Mesenchymal stem cell (in vitro differentiated cells and primary cell): ENCODE data around the gene RBM4.

Experiments used
- DNase-seq: peaks from one replicate; pipeline ENCODE4 v3.0.0-alpha.2; 2013
- H2AFZ ChIP-seq: one replicate; pipeline ENCODE4 v1.6.1; 2013; ENCODE audit warnings: low read depth, mild to moderate bottlenecking, control low read depth, inconsistent platforms, low read length, moderate library complexity
- H2AK5ac ChIP-seq: 2 replicates; pipeline ENCODE4 v1.6.1; 2013; ENCODE audit warnings: low read length, moderate library complexity, mild to moderate bottlenecking, inconsistent platforms; ENCODE audit not compliant: severe bottlenecking
- H2BK120ac ChIP-seq: one replicate; pipeline ENCODE4 v1.6.1; 2013; ENCODE audit warnings: low read depth, mild to moderate bottlenecking, inconsistent platforms, low read length, moderate library complexity
- H2BK12ac ChIP-seq, 2 experiments: one replicate each; pipeline ENCODE4 v1.6.1; 2013; ENCODE audit warnings: inconsistent platforms in 2 of 2, low read length in 2 of 2, mild to moderate bottlenecking in 2 of 2, moderate library complexity in 2 of 2, control low read depth in 1 of 2
- H2BK15ac ChIP-seq: one replicate; pipeline ENCODE4 v1.6.1; 2013; ENCODE audit warnings: mild to moderate bottlenecking, low read depth, inconsistent platforms; ENCODE audit not compliant: poor library complexity, severe bottlenecking
- H2BK5ac ChIP-seq: 2 replicates; pipeline ENCODE4 v1.6.1; 2013; ENCODE audit warnings: low read depth, mild to moderate bottlenecking, low read length, control low read depth, inconsistent platforms; ENCODE audit not compliant: poor library complexity, severe bottlenecking
- H3K14ac ChIP-seq, 2 experiments: one replicate each; pipeline ENCODE4 v1.6.1; 2013; ENCODE audit warnings: inconsistent platforms in 2 of 2, low read length in 2 of 2, control low read depth in 1 of 2, mild to moderate bottlenecking in 1 of 2, moderate library complexity in 1 of 2
- H3K18ac ChIP-seq, 2 experiments: one replicate each; pipeline ENCODE4 v1.6.1; 2013; ENCODE audit warnings: inconsistent platforms in 2 of 2, low read length in 2 of 2, control low read depth in 1 of 2, low read depth in 1 of 2, mild to moderate bottlenecking in 1 of 2
- H3K23ac ChIP-seq, 2 experiments: one replicate each; pipeline ENCODE4 v1.6.1; 2013; ENCODE audit warnings: inconsistent platforms in 2 of 2, low read length in 2 of 2, mild to moderate bottlenecking in 2 of 2, moderate library complexity in 2 of 2, control low read depth in 1 of 2
- H3K27ac ChIP-seq: 2 replicates; pipeline ENCODE4 v1.5.1; 2013; ENCODE audit warnings: mild to moderate bottlenecking, moderate library complexity, low read length, control low read depth, inconsistent platforms; ENCODE audit not compliant: poor library complexity, severe bottlenecking
- H3K27me3 ChIP-seq, 2 experiments: 2 replicates each; pipeline versions ENCODE4 v1.6.1 to v1.7.0; 2013; ENCODE audit warnings: low read length in 2 of 2, mild to moderate bottlenecking in 2 of 2, moderate library complexity in 2 of 2, control low read depth in 1 of 2, inconsistent platforms in 1 of 2; ENCODE audit not compliant: control insufficient read depth in 1 of 2, insufficient read depth in 1 of 2
- H3K36me3 ChIP-seq, 2 experiments: 2 replicates each; pipeline versions ENCODE4 v1.6.1 to v1.7.0; 2013; ENCODE audit warnings: low read length in 2 of 2, control low read depth in 1 of 2, inconsistent platforms in 1 of 2, low read depth in 1 of 2, mild to moderate bottlenecking in 1 of 2; ENCODE audit not compliant: insufficient read depth in 2 of 2, control insufficient read depth in 1 of 2
- H3K4ac ChIP-seq, 2 experiments: one replicate each; pipeline ENCODE4 v1.6.1; 2013; ENCODE audit warnings: inconsistent platforms in 2 of 2, low read length in 2 of 2, mild to moderate bottlenecking in 2 of 2, moderate library complexity in 2 of 2, control low read depth in 1 of 2, low read depth in 1 of 2
- H3K4me1 ChIP-seq: 2 replicates; pipeline ENCODE4 v1.6.1; 2013; ENCODE audit warnings: low read depth, low read length, control low read depth; ENCODE audit not compliant: control insufficient read depth, insufficient read depth
- H3K4me2 ChIP-seq: 2 replicates; pipeline ENCODE4 v1.6.1; 2013; ENCODE audit warnings: low read length, mild to moderate bottlenecking, inconsistent platforms; ENCODE audit not compliant: poor library complexity, severe bottlenecking
- H3K4me3 ChIP-seq, 2 experiments: 2 replicates each; pipeline versions ENCODE4 v1.5.1 to v1.7.0; 2013; ENCODE audit warnings: low read length in 2 of 2, mild to moderate bottlenecking in 2 of 2, control low read depth in 1 of 2, low read depth in 1 of 2; ENCODE audit not compliant: insufficient read depth in 1 of 2
- H3K79me1 ChIP-seq: replicated peaks from 2 replicates; pipeline ENCODE4 v1.6.1; 2013; ENCODE audit warnings: mild to moderate bottlenecking, control low read depth, low read length, inconsistent platforms; ENCODE audit not compliant: poor library complexity, severe bottlenecking
- H3K9ac ChIP-seq: 2 replicates; pipeline ENCODE4 v1.7.0; 2013; ENCODE audit warnings: mild to moderate bottlenecking, low read length, moderate library complexity
- H3K9me3 ChIP-seq: 2 replicates; pipeline ENCODE4 v1.7.0; 2013; ENCODE audit warnings: mild to moderate bottlenecking, low read length; ENCODE audit not compliant: control insufficient read depth
- H4K8ac ChIP-seq: one replicate; pipeline ENCODE4 v1.6.1; 2013; ENCODE audit warnings: inconsistent platforms, mild to moderate bottlenecking, low read length, moderate library complexity
- H4K91ac ChIP-seq: one replicate; pipeline ENCODE4 v1.6.1; 2013; ENCODE audit warnings: mild to moderate bottlenecking, low read length, inconsistent platforms
- WGBS: methylation state at CpG from one replicate; pipeline ENCODE4 v1.1.7; 2013; ENCODE audit warnings: mixed read lengths; 5-methylcytosine and 5-hydroxymethylcytosine counted together

The RBM4 gene

GRCh38 chr11:66625752-66626149 is 12.8 kb upstream of the RBM4 start:
- Histone ChIP-seq H2BK12ac (no peak overlapping the region), H3K36me3 (peaks cover 64 to 91% of the 10 kb centered on the region in 2 experiments), H2AK5ac (no peak overlapping the region), H2AFZ (no peak overlapping the region), H3K4me1 (peaks cover 1% of the 10 kb centered on the region), H3K27me3 (no peaks in the 10 kb centered on the region), H3K14ac (no peak overlapping the region), H3K27ac (no peak overlapping the region), H3K9ac (no peak overlapping the region), H2BK120ac (no peak overlapping the region), H3K4me2 (no peak overlapping the region), H3K18ac (no peak overlapping the region), H2BK5ac (no peak overlapping the region), H4K91ac (no peak overlapping the region), H2BK15ac (no peak overlapping the region), H3K9me3 (no peaks in the 10 kb centered on the region), H3K79me1 (peaks cover 3% of the 10 kb centered on the region), H3K23ac (no peak overlapping the region), H3K4me3 (no peak overlapping the region), H4K8ac (no peak overlapping the region), H3K4ac (no peak overlapping the region)
- 98% methylated on average over 9 of the region's 9 CpGs for WGBS
- no peak for DNase-seq

GRCh38 chr11:66626382-66626781 is 12.1 kb upstream of the RBM4 start:
- no peak overlapping the region for H2BK15ac ChIP-seq
- H3K36me3 ChIP-seq, result peaks cover 61 to 90% of the 10 kb centered on the region in 2 experiments
- H3K18ac ChIP-seq, result no peak overlapping the region
- H2BK120ac ChIP-seq, result no peak overlapping the region
- H3K9me3 ChIP-seq, result no peaks in the 10 kb centered on the region
- no peak overlapping the region for H3K4me3 ChIP-seq
- no peak overlapping the region for H3K27ac ChIP-seq
- DNase-seq, result no peak
- no peak overlapping the region for H4K8ac ChIP-seq
- no peak overlapping the region for H4K91ac ChIP-seq
- H3K79me1 ChIP-seq, result peaks cover 3% of the 10 kb centered on the region
- no peak overlapping the region for H2AK5ac ChIP-seq
- no peaks in the 10 kb centered on the region for H3K4me1 ChIP-seq
- no peak overlapping the region for H3K23ac ChIP-seq
- no peak overlapping the region for H3K4ac ChIP-seq
- H2BK12ac ChIP-seq, result no peak overlapping the region
- WGBS, result 98% methylated on average over 25 of the region's 25 CpGs
- no peak overlapping the region for H3K4me2 ChIP-seq
- no peak overlapping the region for H3K9ac ChIP-seq
- no peak overlapping the region for H3K14ac ChIP-seq
- no peak overlapping the region for H2AFZ ChIP-seq
- H3K27me3 ChIP-seq, result no peaks in the 10 kb centered on the region
- no peak overlapping the region for H2BK5ac ChIP-seq

- Histone ChIP-seq H2BK12ac (no peak overlapping the region), H3K23ac (no peak overlapping the region), H2BK120ac (no peak overlapping the region), H3K27ac (no peak overlapping the region), H3K4me3 (no peak overlapping the region), H3K4me1 (no peaks in the 10 kb centered on the region), H2AK5ac (no peak overlapping the region), H3K9me3 (no peaks in the 10 kb centered on the region), H3K4ac (no peak overlapping the region), H3K79me1 (peaks cover 3% of the 10 kb centered on the region), H2BK15ac (no peak overlapping the region), H4K91ac (no peak overlapping the region), H3K9ac (no peak overlapping the region), H3K18ac (no peak overlapping the region), H4K8ac (no peak overlapping the region), H2AFZ (no peak overlapping the region), H2BK5ac (no peak overlapping the region), H3K14ac (no peak overlapping the region), H3K36me3 (peaks cover 61 to 90% of the 10 kb centered on the region in 2 experiments), H3K4me2 (no peak overlapping the region), H3K27me3 (no peaks in the 10 kb centered on the region)
- 96% methylated on average over 6 of the region's 7 CpGs for WGBS
- no peak for DNase-seq
These were observed 11.6 kb upstream of the RBM4 start for GRCh38 chr11:66626926-66627325.

- Histone ChIP-seq H3K9me3 (no peaks in the 10 kb centered on the region), H2BK5ac (no peak overlapping the region), H2BK12ac (no peak overlapping the region), H3K27ac (no peak overlapping the region), H4K91ac (no peak overlapping the region), H3K4ac (no peak overlapping the region), H3K4me1 (no peaks in the 10 kb centered on the region), H4K8ac (no peak overlapping the region), H3K4me2 (no peak overlapping the region), H3K36me3 (peaks cover 62 to 88% of the 10 kb centered on the region in 2 experiments), H3K14ac (no peak overlapping the region), H2BK15ac (no peak overlapping the region), H3K27me3 (no peaks in the 10 kb centered on the region), H3K4me3 (no peak overlapping the region), H3K79me1 (peaks cover 3% of the 10 kb centered on the region), H2BK120ac (no peak overlapping the region), H3K9ac (no peak overlapping the region), H2AFZ (no peak overlapping the region), H3K18ac (no peak overlapping the region), H2AK5ac (no peak overlapping the region), H3K23ac (no peak overlapping the region)
- no peak for DNase-seq
- 98% methylated on average over 7 of the region's 7 CpGs for WGBS
These were observed 10.4 kb upstream of the RBM4 start for GRCh38 chr11:66628061-66628603.
